KMS-11 (cell line): ENCODE measurements around the gene DRC7.

Source experiments
- H2AFZ ChIP-seq: fragments of 200-600 bp; sonication (generic); 2 replicates; pipeline ENCODE4 v1.6.1; 2016; ENCODE audit warnings: antibody characterized with exemption, mixed run types, low read depth
- H3K27ac ChIP-seq: fragments of 200-600 bp; sonication (generic); 2 replicates; pipeline ENCODE4 v1.6.1; 2016; ENCODE audit warnings: mild to moderate bottlenecking, mixed run types
- H3K27me3 ChIP-seq: fragments of 200-600 bp; sonication (generic); 2 replicates; pipeline ENCODE4 v1.6.1; 2017; ENCODE audit warnings: mild to moderate bottlenecking, low read depth, mixed run types, moderate library complexity; ENCODE audit not compliant: insufficient read depth
- H3K36me3 ChIP-seq: fragments of 200-600 bp; sonication (generic); 2 replicates; pipeline ENCODE4 v1.6.1; 2017; ENCODE audit warnings: mild to moderate bottlenecking, mixed run types; ENCODE audit not compliant: insufficient read depth
- H3K4me1 ChIP-seq: fragments of 200-600 bp; sonication (generic); 2 replicates; pipeline ENCODE4 v1.6.1; 2016; ENCODE audit warnings: mild to moderate bottlenecking, low read depth, mixed run types; ENCODE audit not compliant: poor library complexity, severe bottlenecking
- H3K4me2 ChIP-seq: fragments of 200-600 bp; sonication (generic); 2 replicates; pipeline ENCODE4 v1.7.0; 2016; ENCODE audit warnings: mild to moderate bottlenecking, mixed run types
- H3K4me3 ChIP-seq: fragments of 200-600 bp; sonication (generic); IDR thresholded peaks from 2 replicates; pipeline ENCODE4 v1.6.1; 2017; ENCODE audit warnings: low read depth, low read length, mixed read lengths; ENCODE audit not compliant: insufficient read depth
- H3K79me2 ChIP-seq: fragments of 200-600 bp; sonication (generic); 2 replicates; pipeline ENCODE4 v1.6.1; 2016; ENCODE audit warnings: low read depth, mixed run types; ENCODE audit not compliant: insufficient read depth
- H3K9ac ChIP-seq: fragments of 200-600 bp; sonication (generic); 2 replicates; pipeline ENCODE4 v1.6.1; 2016; ENCODE audit warnings: mild to moderate bottlenecking, mixed run types
- H4K20me1 ChIP-seq: fragments of 200-600 bp; sonication (generic); 2 replicates; pipeline ENCODE4 v1.6.1; 2016; ENCODE audit warnings: mild to moderate bottlenecking, mixed run types; ENCODE audit not compliant: insufficient read depth
- CTCF ChIP-seq: fragments of 200-600 bp; sonication (generic); conservative IDR thresholded peaks from 2 replicates; pipeline ENCODE4 v1.6.1; 2017; ENCODE audit warnings: low read depth, mild to moderate bottlenecking, antibody characterized with exemption, low read length, moderate library complexity, mixed read lengths

The DRC7 gene

GRCh38 chr16:57725976-57726375, 31.4 kb downstream of the DRC7 start:
- Histone ChIP-seq H4K20me1 (no peaks in the 10 kb centered on the region), H3K4me1 (no peaks in the 10 kb centered on the region), H3K4me3 (no peak overlapping the region), H3K27ac (no peak overlapping the region), H3K4me2 (no peak overlapping the region), H3K79me2 (no peaks in the 10 kb centered on the region), H3K36me3 (no peaks in the 10 kb centered on the region), H3K9ac (no peak overlapping the region), H3K27me3 (no peaks in the 10 kb centered on the region), H2AFZ (no peak overlapping the region)
- TF ChIP-seq CTCF = no peak

- no peaks in the 10 kb centered on the region for H3K36me3 ChIP-seq
- no peaks in the 10 kb centered on the region for H3K27me3 ChIP-seq
- no peak overlapping the region for H2AFZ ChIP-seq
- H3K9ac ChIP-seq = no peak overlapping the region
- no peak overlapping the region for H3K4me3 ChIP-seq
- H3K4me1 ChIP-seq = no peaks in the 10 kb centered on the region
- H3K79me2 ChIP-seq = no peaks in the 10 kb centered on the region
- TF ChIP-seq CTCF = no peak
- H3K4me2 ChIP-seq = no peak overlapping the region
- no peak overlapping the region for H3K27ac ChIP-seq
- no peaks in the 10 kb centered on the region for H4K20me1 ChIP-seq
Observed at GRCh38 chr16:57726433-57726947, 31.9 kb downstream of the DRC7 start.

GRCh38 chr16:57727610-57728009, 33.0 kb downstream of the DRC7 start:
- Histone ChIP-seq H3K4me2 (no peak overlapping the region), H3K9ac (no peak overlapping the region), H3K79me2 (no peaks in the 10 kb centered on the region), H2AFZ (no peak overlapping the region), H3K36me3 (no peaks in the 10 kb centered on the region), H3K27me3 (no peaks in the 10 kb centered on the region), H3K27ac (no peak overlapping the region), H3K4me1 (no peaks in the 10 kb centered on the region), H3K4me3 (no peak overlapping the region), H4K20me1 (no peaks in the 10 kb centered on the region)
- no peak for TF ChIP-seq CTCF

- no peak for TF ChIP-seq CTCF
- no peak overlapping the region for H3K27ac ChIP-seq
- H3K4me2 ChIP-seq = no peak overlapping the region
- no peak overlapping the region for H2AFZ ChIP-seq
- H3K79me2 ChIP-seq = no peaks in the 10 kb centered on the region
- H3K27me3 ChIP-seq = no peaks in the 10 kb centered on the region
- no peaks in the 10 kb centered on the region for H3K36me3 ChIP-seq
- H3K4me3 ChIP-seq = no peak overlapping the region
- H3K9ac ChIP-seq = no peak overlapping the region
- no peaks in the 10 kb centered on the region for H4K20me1 ChIP-seq
- H3K4me1 ChIP-seq = no peaks in the 10 kb centered on the region
Observed at GRCh38 chr16:57728336-57729181, 34.0 kb downstream of the DRC7 start.
